ENCODE results near the gene CCT5. TPM values are rescaled to one million over a fixed set of nuclear protein-coding genes. Genes with fewer than 3 reads are reported as not detected.

CCT5 gene
- total RNA-seq: 149 and 173 TPM in 2 replicates

DNA sequence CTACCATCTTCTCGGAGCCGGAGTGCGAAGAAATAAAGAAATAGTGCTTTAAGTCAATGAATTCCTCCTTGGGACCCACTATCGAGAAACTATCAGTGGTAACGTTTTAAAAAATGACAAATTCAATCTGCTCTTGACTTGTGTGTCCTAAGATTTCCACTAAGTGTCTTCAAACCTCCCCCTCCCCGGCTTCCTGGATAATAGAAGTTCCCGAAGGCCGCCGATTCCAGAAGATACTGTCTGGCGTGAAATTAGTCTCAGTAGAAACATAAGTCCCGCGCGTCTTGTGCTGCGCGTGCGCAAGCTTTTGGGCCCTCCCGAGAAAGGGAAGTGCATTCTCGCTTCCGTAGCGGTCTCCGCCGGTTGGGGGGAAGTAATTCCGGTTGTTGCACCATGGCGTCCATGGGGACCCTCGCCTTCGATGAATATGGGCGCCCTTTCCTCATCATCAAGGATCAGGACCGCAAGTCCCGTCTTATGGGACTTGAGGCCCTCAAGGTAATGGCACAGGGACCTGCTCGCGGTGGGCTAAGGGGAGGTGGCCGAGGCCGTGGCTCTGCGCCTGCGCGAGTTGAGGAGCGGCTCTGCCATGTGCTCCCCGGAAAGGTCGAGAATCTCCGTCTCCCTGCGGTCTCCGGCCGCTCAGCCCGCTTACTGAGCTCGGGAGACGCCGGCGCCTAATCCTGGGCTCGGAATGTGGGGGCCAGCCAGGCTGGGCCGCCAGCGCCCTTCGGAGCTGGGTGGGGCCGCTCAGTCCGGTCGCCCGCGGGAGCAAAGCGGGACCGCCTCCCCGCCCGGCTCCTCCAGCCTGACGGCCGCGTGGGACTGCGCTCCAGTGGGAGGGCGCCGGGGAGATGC lies at the start of gene CCT5:
Gene CCT5, plus strand, starts transcription at position 333 of the 858 bp plus-strand sequence. Its CDS starts 61 bp downstream, at position 394.

GRCh38 chr5:10307206-10308148 lies 57.4 kb downstream of the CCT5 start, which contains the start of gene CMBL:
Gene CMBL (minus strand): TSS chr5:10307902. CDS start chr5:10290762, 17,140 bp downstream.

Other genes with a start within 250 kb of the CCT5 start
- gene ATPSCKMT, start 392 bp upstream of the CCT5 start, total RNA-seq: 10.5 and 11.4 TPM in 2 replicates
- 24.8 and 28.4 TPM in 2 replicates for gene CMBL, start 57.6 kb downstream of the CCT5 start, total RNA-seq
- gene MARCHF6, start 103.4 kb downstream of the CCT5 start, total RNA-seq: 47.4 and 57.1 TPM in 2 replicates
- gene ROPN1L, start 191.6 kb downstream of the CCT5 start, total RNA-seq: 0.54 TPM in 1 of 2 replicates, not detected in the other

Data from cardiac ventricle fibroblast (primary cell).